ENCODE data around the gene MTR.

MTR gene

DNA sequence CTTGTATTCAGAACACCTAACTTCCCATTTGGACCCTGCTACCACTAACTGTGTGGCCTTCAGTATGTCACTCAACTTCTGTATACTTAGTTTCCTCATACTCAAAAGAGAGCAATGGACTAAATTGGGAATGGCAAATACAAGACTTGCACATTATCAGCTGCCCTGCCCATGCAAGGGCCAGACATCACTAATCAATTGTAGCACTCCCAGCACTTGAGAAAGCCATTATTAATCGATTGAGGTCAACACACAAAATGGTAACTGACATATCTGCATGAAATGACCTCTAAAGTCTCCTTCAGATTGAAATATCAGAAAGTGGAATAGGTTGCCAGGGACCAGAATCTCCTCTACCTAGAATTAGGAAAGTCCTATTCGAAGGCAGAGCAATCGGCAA, 149.9 kb downstream of the MTR start:
- no peaks in the 10 kb centered on the region for H3K36me3 ChIP-seq (ENCODE audit: control insufficient read depth, insufficient read depth, low read length)
- DNase-seq (ENCODE audit: extremely low read depth, insufficient read length) = no peak
- no peak overlapping the region for H3K4me3 ChIP-seq (replicated peaks; ENCODE audit: low read depth, low read length)
- H3K27me3 ChIP-seq (replicated peaks; ENCODE audit: control insufficient read depth, insufficient read depth, low read length) = no peaks in the 10 kb centered on the region
- TF ChIP-seq, protein P1, sequence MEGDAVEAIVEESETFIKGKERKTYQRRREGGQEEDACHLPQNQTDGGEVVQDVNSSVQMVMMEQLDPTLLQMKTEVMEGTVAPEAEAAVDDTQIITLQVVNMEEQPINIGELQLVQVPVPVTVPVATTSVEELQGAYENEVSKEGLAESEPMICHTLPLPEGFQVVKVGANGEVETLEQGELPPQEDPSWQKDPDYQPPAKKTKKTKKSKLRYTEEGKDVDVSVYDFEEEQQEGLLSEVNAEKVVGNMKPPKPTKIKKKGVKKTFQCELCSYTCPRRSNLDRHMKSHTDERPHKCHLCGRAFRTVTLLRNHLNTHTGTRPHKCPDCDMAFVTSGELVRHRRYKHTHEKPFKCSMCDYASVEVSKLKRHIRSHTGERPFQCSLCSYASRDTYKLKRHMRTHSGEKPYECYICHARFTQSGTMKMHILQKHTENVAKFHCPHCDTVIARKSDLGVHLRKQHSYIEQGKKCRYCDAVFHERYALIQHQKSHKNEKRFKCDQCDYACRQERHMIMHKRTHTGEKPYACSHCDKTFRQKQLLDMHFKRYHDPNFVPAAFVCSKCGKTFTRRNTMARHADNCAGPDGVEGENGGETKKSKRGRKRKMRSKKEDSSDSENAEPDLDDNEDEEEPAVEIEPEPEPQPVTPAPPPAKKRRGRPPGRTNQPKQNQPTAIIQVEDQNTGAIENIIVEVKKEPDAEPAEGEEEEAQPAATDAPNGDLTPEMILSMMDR (IDR thresholded peaks at IDR 0.05; ENCODE audit: insufficient read depth, low read length, poor library complexity, severe bottlenecking) = no peak

DNA sequence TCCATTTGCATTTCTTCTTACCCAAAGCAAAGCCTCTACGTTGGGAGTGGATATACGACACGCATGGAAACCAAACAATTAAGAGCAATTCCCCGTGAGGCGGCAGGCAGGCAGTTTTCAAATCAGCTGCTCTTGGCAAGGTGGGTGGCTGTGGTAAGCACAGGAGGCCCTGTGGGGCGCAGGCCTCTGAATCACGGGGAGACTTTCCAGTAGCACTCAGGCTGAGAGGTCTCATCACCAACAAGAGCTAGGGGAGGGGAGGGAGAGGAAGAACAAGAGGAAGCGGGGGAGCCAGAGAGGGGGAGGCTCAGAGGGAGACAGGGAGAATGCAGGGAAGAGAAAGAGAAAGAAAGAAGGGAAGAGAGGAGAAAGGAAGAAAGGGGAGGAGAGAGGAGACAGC, 152.7 kb downstream of the MTR start:
- no peak for DNase-seq (ENCODE audit: extremely low read depth, insufficient read length)
- TF ChIP-seq, protein P1 (IDR thresholded peaks at IDR 0.05; ENCODE audit: insufficient read depth, low read length, poor library complexity, severe bottlenecking) = no peak
- Histone ChIP-seq H3K4me3 (replicated peaks; ENCODE audit: low read depth, low read length) (no peak overlapping the region), H3K27me3 (replicated peaks; ENCODE audit: control insufficient read depth, insufficient read depth, low read length) (no peaks in the 10 kb centered on the region; the same call in 1 of the 2 replicates), H3K36me3 (ENCODE audit: control insufficient read depth, insufficient read depth, low read length) (no peaks in the 10 kb centered on the region)

DNA sequence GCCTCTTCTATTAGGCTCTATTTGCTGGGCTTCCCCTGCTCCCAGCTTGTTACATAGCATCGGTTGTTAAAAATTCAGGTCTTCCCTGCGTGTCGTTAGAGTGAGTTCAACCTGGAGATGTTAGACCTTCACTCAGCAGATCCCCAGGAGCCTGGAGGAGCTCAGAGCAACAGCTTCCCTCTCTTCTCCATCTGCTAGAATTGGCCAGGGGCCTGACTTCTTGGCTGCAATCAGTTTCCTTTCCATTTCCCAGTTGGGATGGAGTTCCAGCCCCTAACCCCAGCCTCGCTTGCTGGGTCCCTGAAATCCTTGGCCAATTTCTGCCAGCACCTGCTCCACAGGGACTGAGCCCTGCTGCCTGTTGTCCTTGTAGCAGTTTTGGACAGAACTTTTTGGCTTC, 153.3 kb downstream of the MTR start:
- Histone ChIP-seq H3K36me3 (ENCODE audit: control insufficient read depth, insufficient read depth, low read length) (no peaks in the 10 kb centered on the region), H3K4me3 (replicated peaks; ENCODE audit: low read depth, low read length) (no peak overlapping the region), H3K27me3 (replicated peaks; ENCODE audit: control insufficient read depth, insufficient read depth, low read length) (no peaks in the 10 kb centered on the region; the same call in 1 of the 2 replicates)
- DNase-seq (ENCODE audit: extremely low read depth, insufficient read length) = no peak
- TF ChIP-seq, protein P1 (IDR thresholded peaks at IDR 0.05; ENCODE audit: insufficient read depth, low read length, poor library complexity, severe bottlenecking) = no peak

DNA sequence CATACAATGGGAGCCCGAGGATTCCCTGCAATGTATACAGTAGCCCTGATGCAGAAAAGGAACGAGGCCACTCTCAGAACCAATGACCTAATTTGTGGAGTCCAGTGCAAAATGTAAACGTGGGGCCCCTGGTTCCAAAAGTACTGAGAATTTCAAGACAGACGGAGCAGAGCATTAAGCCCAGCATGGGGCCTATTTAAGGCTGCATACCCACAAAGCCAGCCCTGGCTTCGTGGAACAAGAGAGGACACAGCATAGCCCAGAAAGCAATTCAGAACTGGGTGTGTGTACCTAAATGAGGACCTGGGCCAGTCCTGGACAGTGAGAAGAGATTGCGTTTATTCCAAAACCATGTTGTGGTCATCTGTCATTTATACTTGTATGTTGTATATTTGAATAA, 153.9 kb downstream of the MTR start:
- Histone ChIP-seq H3K36me3 (ENCODE audit: control insufficient read depth, insufficient read depth, low read length) (no peaks in the 10 kb centered on the region), H3K27me3 (replicated peaks; ENCODE audit: control insufficient read depth, insufficient read depth, low read length) (no peaks in the 10 kb centered on the region; the same call in 1 of the 2 replicates), H3K4me3 (replicated peaks; ENCODE audit: low read depth, low read length) (no peak overlapping the region)
- no peak for DNase-seq (ENCODE audit: extremely low read depth, insufficient read length)
- TF ChIP-seq, protein P1 (IDR thresholded peaks at IDR 0.05; ENCODE audit: insufficient read depth, low read length, poor library complexity, severe bottlenecking) = no peak

DNA sequence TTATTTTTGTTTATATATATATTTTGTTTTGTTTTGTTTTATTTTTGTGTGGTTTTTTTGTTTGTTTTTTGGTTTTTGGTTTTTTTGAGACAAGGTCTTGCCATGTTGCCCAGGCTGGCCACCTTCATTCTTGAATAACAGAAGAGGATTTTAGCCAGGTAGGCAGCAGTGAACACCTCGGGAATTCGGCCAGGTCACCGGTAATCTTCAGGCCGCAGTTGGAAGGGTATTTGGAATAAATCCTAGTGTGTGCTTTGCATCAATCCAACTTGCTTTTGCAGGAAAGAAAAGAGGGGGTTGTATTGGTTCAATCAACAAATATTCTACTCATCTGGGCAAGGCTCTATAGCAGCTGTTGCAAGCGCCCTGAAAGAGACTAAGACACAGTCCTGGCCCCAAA, 155.3 kb downstream of the MTR start:
- no peaks in the 10 kb centered on the region for H3K36me3 ChIP-seq (ENCODE audit: control insufficient read depth, insufficient read depth, low read length)
- H3K4me3 ChIP-seq (replicated peaks; ENCODE audit: low read depth, low read length) = no peak overlapping the region
- TF ChIP-seq, protein P1 (IDR thresholded peaks at IDR 0.05; ENCODE audit: insufficient read depth, low read length, poor library complexity, severe bottlenecking) = no peak
- DNase-seq (ENCODE audit: extremely low read depth, insufficient read length) = no peak
- no peaks in the 10 kb centered on the region; the same call in 1 of the 2 replicates for H3K27me3 ChIP-seq (replicated peaks; ENCODE audit: control insufficient read depth, insufficient read depth, low read length)

DNA sequence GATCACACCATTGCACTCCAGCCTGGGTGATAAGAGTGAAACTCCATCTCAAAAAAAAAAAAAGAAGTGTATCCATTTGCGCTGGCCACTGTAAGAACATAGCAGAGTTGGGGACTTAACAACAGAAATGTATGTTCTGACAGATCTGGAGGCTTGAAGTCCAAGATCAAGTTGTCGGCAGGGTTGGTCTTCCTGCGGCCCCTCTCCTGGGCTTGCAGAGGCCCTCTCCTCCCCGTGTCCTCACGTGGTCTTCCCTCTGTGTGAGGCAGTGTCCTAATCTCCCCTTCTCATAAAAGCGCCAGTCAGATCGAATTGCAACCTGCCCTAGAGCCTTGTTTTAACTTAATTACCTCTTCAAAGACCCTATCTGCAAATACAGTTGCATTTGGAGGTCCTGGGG, 156.6 kb downstream of the MTR start:
- TF ChIP-seq, protein P1 (IDR thresholded peaks at IDR 0.05; ENCODE audit: insufficient read depth, low read length, poor library complexity, severe bottlenecking) = no peak
- Histone ChIP-seq H3K27me3 (replicated peaks; ENCODE audit: control insufficient read depth, insufficient read depth, low read length) (no peaks in the 10 kb centered on the region; the same call in 1 of the 2 replicates), H3K36me3 (ENCODE audit: control insufficient read depth, insufficient read depth, low read length) (no peaks in the 10 kb centered on the region), H3K4me3 (replicated peaks; ENCODE audit: low read depth, low read length) (no peak overlapping the region)
- DNase-seq (ENCODE audit: extremely low read depth, insufficient read length) = no peak

All from GM06990 (cell line).